Measurements from ENCODE around the gene NCOA6. TPM values are rescaled to one million over a fixed set of nuclear protein-coding genes. Genes with fewer than 3 reads are reported as not detected.

The NCOA6 gene
- total RNA-seq, 1 donor from 2014 or later: 45.6 TPM

- Mint-ChIP-seq H3K27ac (ENCODE audit: unreplicated experiment) (no peak overlapping the region), H3K4me3 (ENCODE audit: unreplicated experiment) (no peak overlapping the region), H3K9me3 (ENCODE audit: unreplicated experiment) (no peaks in the 10 kb centered on the region), H3K4me1 (ENCODE audit: low read depth, unreplicated experiment) (no peaks in the 10 kb centered on the region), H3K36me3 (ENCODE audit: unreplicated experiment) (peaks cover 5% of the 10 kb centered on the region), H3K27me3 (ENCODE audit: unreplicated experiment) (peaks cover 3% of the 10 kb centered on the region)
- DNase-seq: no peak
- TF ChIP-seq, protein P1, sequence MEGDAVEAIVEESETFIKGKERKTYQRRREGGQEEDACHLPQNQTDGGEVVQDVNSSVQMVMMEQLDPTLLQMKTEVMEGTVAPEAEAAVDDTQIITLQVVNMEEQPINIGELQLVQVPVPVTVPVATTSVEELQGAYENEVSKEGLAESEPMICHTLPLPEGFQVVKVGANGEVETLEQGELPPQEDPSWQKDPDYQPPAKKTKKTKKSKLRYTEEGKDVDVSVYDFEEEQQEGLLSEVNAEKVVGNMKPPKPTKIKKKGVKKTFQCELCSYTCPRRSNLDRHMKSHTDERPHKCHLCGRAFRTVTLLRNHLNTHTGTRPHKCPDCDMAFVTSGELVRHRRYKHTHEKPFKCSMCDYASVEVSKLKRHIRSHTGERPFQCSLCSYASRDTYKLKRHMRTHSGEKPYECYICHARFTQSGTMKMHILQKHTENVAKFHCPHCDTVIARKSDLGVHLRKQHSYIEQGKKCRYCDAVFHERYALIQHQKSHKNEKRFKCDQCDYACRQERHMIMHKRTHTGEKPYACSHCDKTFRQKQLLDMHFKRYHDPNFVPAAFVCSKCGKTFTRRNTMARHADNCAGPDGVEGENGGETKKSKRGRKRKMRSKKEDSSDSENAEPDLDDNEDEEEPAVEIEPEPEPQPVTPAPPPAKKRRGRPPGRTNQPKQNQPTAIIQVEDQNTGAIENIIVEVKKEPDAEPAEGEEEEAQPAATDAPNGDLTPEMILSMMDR (IDR thresholded peaks at IDR 0.05; ENCODE audit: partially characterized antibody, unreplicated experiment): no peak
These were observed 24.3 kb upstream of the NCOA6 start for GRCh38 chr20:34849778-34850177.

- H3K36me3 Mint-ChIP-seq (ENCODE audit: unreplicated experiment): peaks cover 5% of the 10 kb centered on the region
- H3K27ac Mint-ChIP-seq (ENCODE audit: unreplicated experiment): no peak overlapping the region
- H3K4me3 Mint-ChIP-seq (ENCODE audit: unreplicated experiment): no peak overlapping the region
- H3K27me3 Mint-ChIP-seq (ENCODE audit: unreplicated experiment): peaks cover 3% of the 10 kb centered on the region
- H3K9me3 Mint-ChIP-seq (ENCODE audit: unreplicated experiment): no peaks in the 10 kb centered on the region
- no peaks in the 10 kb centered on the region for H3K4me1 Mint-ChIP-seq (ENCODE audit: low read depth, unreplicated experiment)
- DNase-seq: no peak
- TF ChIP-seq, protein P1 (IDR thresholded peaks at IDR 0.05; ENCODE audit: partially characterized antibody, unreplicated experiment): no peak
These were observed 23.1 kb upstream of the NCOA6 start for GRCh38 chr20:34848597-34848996.

- Mint-ChIP-seq H3K27me3 (ENCODE audit: unreplicated experiment) (peaks cover 1% of the 10 kb centered on the region), H3K4me3 (ENCODE audit: unreplicated experiment) (no peak overlapping the region), H3K36me3 (ENCODE audit: unreplicated experiment) (peaks cover 5% of the 10 kb centered on the region), H3K4me1 (ENCODE audit: low read depth, unreplicated experiment) (peaks cover 1% of the 10 kb centered on the region), H3K9me3 (ENCODE audit: unreplicated experiment) (no peaks in the 10 kb centered on the region), H3K27ac (ENCODE audit: unreplicated experiment) (no peak overlapping the region)
- DNase-seq: no peak
- TF ChIP-seq, protein P1 (IDR thresholded peaks at IDR 0.05; ENCODE audit: partially characterized antibody, unreplicated experiment): no peak
These were observed 18.0 kb upstream of the NCOA6 start for GRCh38 chr20:34843421-34843820.

DNA sequence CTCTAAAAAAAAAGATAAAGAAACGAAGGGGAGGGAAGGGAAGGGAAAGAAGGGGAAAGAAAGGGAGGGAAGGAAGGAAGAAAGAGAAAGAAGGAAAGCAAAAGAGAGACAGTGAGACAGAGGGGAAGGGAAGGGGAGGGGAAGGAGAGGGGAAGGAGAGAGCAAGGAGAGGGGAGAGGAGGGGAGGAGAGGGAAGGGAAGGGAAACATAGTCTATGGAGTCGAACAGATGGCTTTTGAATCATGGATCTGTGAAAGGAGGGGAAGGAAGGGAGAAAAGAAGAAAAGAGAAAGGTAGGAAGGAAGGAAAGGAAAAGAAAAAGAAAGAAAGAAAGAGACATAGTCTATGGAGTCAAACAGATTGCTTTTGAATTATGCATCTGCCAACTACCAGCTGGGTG, 16.7 kb upstream of the NCOA6 start:
- H3K36me3 Mint-ChIP-seq (ENCODE audit: unreplicated experiment): peaks cover 5% of the 10 kb centered on the region
- no peaks in the 10 kb centered on the region for H3K9me3 Mint-ChIP-seq (ENCODE audit: unreplicated experiment)

GRCh38 chr20:34834459-34834893, 9.0 kb upstream of the NCOA6 start:
- no peak overlapping the region for H3K27ac Mint-ChIP-seq (ENCODE audit: unreplicated experiment)

More for the DNA sequence above, 16.7 kb upstream of the NCOA6 start:
- TF ChIP-seq, protein P1 (IDR thresholded peaks at IDR 0.05; ENCODE audit: partially characterized antibody, unreplicated experiment): no peak
- no peak for DNase-seq
- H3K4me3 Mint-ChIP-seq (ENCODE audit: unreplicated experiment): no peak overlapping the region
- H3K27ac Mint-ChIP-seq (ENCODE audit: unreplicated experiment): peak overlapping the region; percentile 56
- H3K27me3 Mint-ChIP-seq (ENCODE audit: unreplicated experiment): peaks cover 1% of the 10 kb centered on the region
- H3K4me1 Mint-ChIP-seq (ENCODE audit: low read depth, unreplicated experiment): peaks cover 1% of the 10 kb centered on the region

More at GRCh38 chr20:34834459-34834893, 9.0 kb upstream of the NCOA6 start:
- TF ChIP-seq, protein P1 (IDR thresholded peaks at IDR 0.05; ENCODE audit: partially characterized antibody, unreplicated experiment): peak; percentile 42
- H3K36me3 Mint-ChIP-seq (ENCODE audit: unreplicated experiment): no peaks in the 10 kb centered on the region
- no peaks in the 10 kb centered on the region for H3K27me3 Mint-ChIP-seq (ENCODE audit: unreplicated experiment)
- H3K4me3 Mint-ChIP-seq (ENCODE audit: unreplicated experiment): no peak overlapping the region
- H3K4me1 Mint-ChIP-seq (ENCODE audit: low read depth, unreplicated experiment): no peaks in the 10 kb centered on the region
- no peaks in the 10 kb centered on the region for H3K9me3 Mint-ChIP-seq (ENCODE audit: unreplicated experiment)
- no peak for DNase-seq
